H1 (cell line): ENCODE measurements around the gene ITGA4. TPM values are rescaled to one million over a fixed set of nuclear protein-coding genes. Genes with fewer than 3 reads are reported as not detected.

Source experiments
- GTF2F1 ChIP-seq: IDR thresholded peaks from 2 replicates; pipeline ENCODE4 v1.6.1; 2012; ENCODE audit warnings: low read depth, low read length, improper control_type of control experiment, borderline replicate concordance
- HDAC2 ChIP-seq, 2 experiments: fragments of 300-600 bp in 1 of 2; sonication (generic) in 1 of 2; IDR thresholded peaks; 2 replicates each; pipeline ENCODE4 v1.6.1; 2011 to 2012; ENCODE audit warnings: low read depth in 2 of 2, low read length in 2 of 2, mild to moderate bottlenecking in 2 of 2, moderate library complexity in 2 of 2, borderline replicate concordance in 1 of 2, inconsistent platforms in 1 of 2
- polyA plus RNA-seq, 7 experiments: library from polyadenylated mRNA; depleted of rRNA in 3 of 7; stranded (reverse) in 5 of 7; unstranded in 2 of 7; fragments of >200 nt in 5 of 7; fragments of 200-250 nt in 2 of 7; gene quantifications; 1 replicate in 5 of 7; 2 replicates in 1 of 7; 4 replicates in 1 of 7; pipeline versions ENCODE4 v1.2.1 to v1.2.3, GENCODE V29; 2011 to 2013; ENCODE audit warnings: missing spikeins in 2 of 7, mixed read lengths in 2 of 7
- total RNA-seq: library from RNA; stranded (reverse); fragmentation: NEBNext Ultra II Directional; extraction: Animal tissue kit (Norgen Biotek cat#: 25700); gene quantifications from 2 replicates; pipeline ENCODE4 v1.2.1, GENCODE V29; 2021
- TF ChIP-seq, protein P1 (sequence below): fragments of 300-600 bp; sonication (generic); IDR thresholded peaks from 2 replicates; pipeline ENCODE4 v1.7.1; 2012; ENCODE audit warnings: low read length, moderate library complexity, mild to moderate bottlenecking, inconsistent platforms; ENCODE audit not compliant: insufficient replicate concordance

The ITGA4 gene
- total and polyA plus RNA-seq, 2 of the 8 experiments (the other 6 are each of a cell fraction or from before 2014, with no cell fraction given), result 0.60 to 2.1 TPM

DNA sequence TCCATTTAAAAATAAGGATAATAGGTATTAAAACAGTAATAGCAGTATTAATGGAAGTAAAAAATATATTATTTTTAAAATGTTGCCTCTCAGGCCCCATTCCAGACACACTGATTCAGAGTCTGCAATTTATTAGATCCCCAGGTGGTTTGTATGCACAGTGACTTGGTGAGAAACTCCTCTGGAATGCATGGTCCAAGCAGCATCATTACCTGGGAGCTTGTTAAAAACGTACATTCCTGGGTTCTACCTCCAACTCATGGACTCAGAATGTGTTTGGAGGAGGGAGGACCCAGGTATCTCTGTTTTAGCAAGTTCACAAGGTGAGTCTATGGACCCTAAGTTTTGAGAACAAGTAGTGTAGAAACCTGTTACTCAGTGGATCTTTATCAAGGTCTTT is 95.6 kb downstream of the ITGA4 start (continued):
- TF ChIP-seq HDAC2 (IDR thresholded peaks at IDR 0.05; ENCODE audit: borderline replicate concordance in 1 of 2, low read depth in 2 of 2, low read length in 2 of 2) (no peak), GTF2F1 (no peak)
- TF ChIP-seq, protein P1, sequence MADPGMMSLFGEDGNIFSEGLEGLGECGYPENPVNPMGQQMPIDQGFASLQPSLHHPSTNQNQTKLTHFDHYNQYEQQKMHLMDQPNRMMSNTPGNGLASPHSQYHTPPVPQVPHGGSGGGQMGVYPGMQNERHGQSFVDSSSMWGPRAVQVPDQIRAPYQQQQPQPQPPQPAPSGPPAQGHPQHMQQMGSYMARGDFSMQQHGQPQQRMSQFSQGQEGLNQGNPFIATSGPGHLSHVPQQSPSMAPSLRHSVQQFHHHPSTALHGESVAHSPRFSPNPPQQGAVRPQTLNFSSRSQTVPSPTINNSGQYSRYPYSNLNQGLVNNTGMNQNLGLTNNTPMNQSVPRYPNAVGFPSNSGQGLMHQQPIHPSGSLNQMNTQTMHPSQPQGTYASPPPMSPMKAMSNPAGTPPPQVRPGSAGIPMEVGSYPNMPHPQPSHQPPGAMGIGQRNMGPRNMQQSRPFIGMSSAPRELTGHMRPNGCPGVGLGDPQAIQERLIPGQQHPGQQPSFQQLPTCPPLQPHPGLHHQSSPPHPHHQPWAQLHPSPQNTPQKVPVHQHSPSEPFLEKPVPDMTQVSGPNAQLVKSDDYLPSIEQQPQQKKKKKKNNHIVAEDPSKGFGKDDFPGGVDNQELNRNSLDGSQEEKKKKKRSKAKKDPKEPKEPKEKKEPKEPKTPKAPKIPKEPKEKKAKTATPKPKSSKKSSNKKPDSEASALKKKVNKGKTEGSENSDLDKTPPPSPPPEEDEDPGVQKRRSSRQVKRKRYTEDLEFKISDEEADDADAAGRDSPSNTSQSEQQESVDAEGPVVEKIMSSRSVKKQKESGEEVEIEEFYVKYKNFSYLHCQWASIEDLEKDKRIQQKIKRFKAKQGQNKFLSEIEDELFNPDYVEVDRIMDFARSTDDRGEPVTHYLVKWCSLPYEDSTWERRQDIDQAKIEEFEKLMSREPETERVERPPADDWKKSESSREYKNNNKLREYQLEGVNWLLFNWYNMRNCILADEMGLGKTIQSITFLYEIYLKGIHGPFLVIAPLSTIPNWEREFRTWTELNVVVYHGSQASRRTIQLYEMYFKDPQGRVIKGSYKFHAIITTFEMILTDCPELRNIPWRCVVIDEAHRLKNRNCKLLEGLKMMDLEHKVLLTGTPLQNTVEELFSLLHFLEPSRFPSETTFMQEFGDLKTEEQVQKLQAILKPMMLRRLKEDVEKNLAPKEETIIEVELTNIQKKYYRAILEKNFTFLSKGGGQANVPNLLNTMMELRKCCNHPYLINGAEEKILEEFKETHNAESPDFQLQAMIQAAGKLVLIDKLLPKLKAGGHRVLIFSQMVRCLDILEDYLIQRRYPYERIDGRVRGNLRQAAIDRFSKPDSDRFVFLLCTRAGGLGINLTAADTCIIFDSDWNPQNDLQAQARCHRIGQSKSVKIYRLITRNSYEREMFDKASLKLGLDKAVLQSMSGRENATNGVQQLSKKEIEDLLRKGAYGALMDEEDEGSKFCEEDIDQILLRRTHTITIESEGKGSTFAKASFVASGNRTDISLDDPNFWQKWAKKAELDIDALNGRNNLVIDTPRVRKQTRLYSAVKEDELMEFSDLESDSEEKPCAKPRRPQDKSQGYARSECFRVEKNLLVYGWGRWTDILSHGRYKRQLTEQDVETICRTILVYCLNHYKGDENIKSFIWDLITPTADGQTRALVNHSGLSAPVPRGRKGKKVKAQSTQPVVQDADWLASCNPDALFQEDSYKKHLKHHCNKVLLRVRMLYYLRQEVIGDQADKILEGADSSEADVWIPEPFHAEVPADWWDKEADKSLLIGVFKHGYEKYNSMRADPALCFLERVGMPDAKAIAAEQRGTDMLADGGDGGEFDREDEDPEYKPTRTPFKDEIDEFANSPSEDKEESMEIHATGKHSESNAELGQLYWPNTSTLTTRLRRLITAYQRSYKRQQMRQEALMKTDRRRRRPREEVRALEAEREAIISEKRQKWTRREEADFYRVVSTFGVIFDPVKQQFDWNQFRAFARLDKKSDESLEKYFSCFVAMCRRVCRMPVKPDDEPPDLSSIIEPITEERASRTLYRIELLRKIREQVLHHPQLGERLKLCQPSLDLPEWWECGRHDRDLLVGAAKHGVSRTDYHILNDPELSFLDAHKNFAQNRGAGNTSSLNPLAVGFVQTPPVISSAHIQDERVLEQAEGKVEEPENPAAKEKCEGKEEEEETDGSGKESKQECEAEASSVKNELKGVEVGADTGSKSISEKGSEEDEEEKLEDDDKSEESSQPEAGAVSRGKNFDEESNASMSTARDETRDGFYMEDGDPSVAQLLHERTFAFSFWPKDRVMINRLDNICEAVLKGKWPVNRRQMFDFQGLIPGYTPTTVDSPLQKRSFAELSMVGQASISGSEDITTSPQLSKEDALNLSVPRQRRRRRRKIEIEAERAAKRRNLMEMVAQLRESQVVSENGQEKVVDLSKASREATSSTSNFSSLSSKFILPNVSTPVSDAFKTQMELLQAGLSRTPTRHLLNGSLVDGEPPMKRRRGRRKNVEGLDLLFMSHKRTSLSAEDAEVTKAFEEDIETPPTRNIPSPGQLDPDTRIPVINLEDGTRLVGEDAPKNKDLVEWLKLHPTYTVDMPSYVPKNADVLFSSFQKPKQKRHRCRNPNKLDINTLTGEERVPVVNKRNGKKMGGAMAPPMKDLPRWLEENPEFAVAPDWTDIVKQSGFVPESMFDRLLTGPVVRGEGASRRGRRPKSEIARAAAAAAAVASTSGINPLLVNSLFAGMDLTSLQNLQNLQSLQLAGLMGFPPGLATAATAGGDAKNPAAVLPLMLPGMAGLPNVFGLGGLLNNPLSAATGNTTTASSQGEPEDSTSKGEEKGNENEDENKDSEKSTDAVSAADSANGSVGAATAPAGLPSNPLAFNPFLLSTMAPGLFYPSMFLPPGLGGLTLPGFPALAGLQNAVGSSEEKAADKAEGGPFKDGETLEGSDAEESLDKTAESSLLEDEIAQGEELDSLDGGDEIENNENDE, result no peak
